ENCODE measurements around the gene MSMP. TPM values are rescaled to one million over a fixed set of nuclear protein-coding genes. Genes with fewer than 3 reads are reported as not detected.

MSMP gene
- total RNA-seq, 1 donor from 2014 or later = not detected

GRCh38 chr9:35730486-35730854 is 23.6 kb downstream of the MSMP start:
- Mint-ChIP-seq H3K27me3 (ENCODE audit: low read depth) (no peaks in the 10 kb centered on the region), H3K4me3 (no peak overlapping the region)

GRCh38 chr9:35729700-35730485 is 24.2 kb downstream of the MSMP start:
- Mint-ChIP-seq H3K4me3 (no peak overlapping the region), H3K27ac (ENCODE audit: unreplicated experiment) (no peak overlapping the region), H3K9me3 (no peaks in the 10 kb centered on the region), H3K27me3 (ENCODE audit: low read depth) (no peaks in the 10 kb centered on the region), H3K4me1 (peaks cover 9% of the 10 kb centered on the region), H3K36me3 (ENCODE audit: low read depth) (peaks cover 5% of the 10 kb centered on the region)
- peak; percentile 60 for TF ChIP-seq CTCF (conservative IDR thresholded peaks at IDR 0.05)
- DNase-seq (ENCODE audit: low read depth, low spot score) = no peak

More at GRCh38 chr9:35730486-35730854, 23.6 kb downstream of the MSMP start:
- no peaks in the 10 kb centered on the region for H3K9me3 Mint-ChIP-seq
- peak overlapping the region; percentile 64 for H3K27ac Mint-ChIP-seq (ENCODE audit: unreplicated experiment)
- peaks cover 3% of the 10 kb centered on the region for H3K36me3 Mint-ChIP-seq (ENCODE audit: low read depth)
- TF ChIP-seq CTCF (conservative IDR thresholded peaks at IDR 0.05) = no peak
- DNase-seq (ENCODE audit: low read depth, low spot score) = no peak
- peaks cover 9% of the 10 kb centered on the region for H3K4me1 Mint-ChIP-seq

- Mint-ChIP-seq H3K4me1 (peaks cover 9% of the 10 kb centered on the region), H3K27me3 (ENCODE audit: low read depth) (no peaks in the 10 kb centered on the region), H3K36me3 (ENCODE audit: low read depth) (peaks cover 11% of the 10 kb centered on the region), H3K27ac (ENCODE audit: unreplicated experiment) (no peak overlapping the region), H3K4me3 (no peak overlapping the region), H3K9me3 (no peaks in the 10 kb centered on the region)
- no peak for DNase-seq (ENCODE audit: low read depth, low spot score)
- TF ChIP-seq CTCF (conservative IDR thresholded peaks at IDR 0.05) = no peak
Observed at GRCh38 chr9:35729101-35729500, 25.0 kb downstream of the MSMP start.

- Mint-ChIP-seq H3K4me3 (no peak overlapping the region), H3K27me3 (ENCODE audit: low read depth) (no peaks in the 10 kb centered on the region), H3K36me3 (ENCODE audit: low read depth) (peaks cover 11% of the 10 kb centered on the region), H3K9me3 (no peaks in the 10 kb centered on the region), H3K27ac (ENCODE audit: unreplicated experiment) (no peak overlapping the region), H3K4me1 (peaks cover 6% of the 10 kb centered on the region)
- no peak for TF ChIP-seq CTCF (conservative IDR thresholded peaks at IDR 0.05)
- peak; percentile 30 for DNase-seq (ENCODE audit: low read depth, low spot score)
Observed at GRCh38 chr9:35728041-35728971, 25.8 kb downstream of the MSMP start.

- no peaks in the 10 kb centered on the region for H3K9me3 Mint-ChIP-seq
- H3K4me3 Mint-ChIP-seq = no peak overlapping the region
- no peaks in the 10 kb centered on the region for H3K4me1 Mint-ChIP-seq
- H3K27ac Mint-ChIP-seq (ENCODE audit: unreplicated experiment) = no peak overlapping the region
- H3K27me3 Mint-ChIP-seq (ENCODE audit: low read depth) = no peaks in the 10 kb centered on the region
- H3K36me3 Mint-ChIP-seq (ENCODE audit: low read depth) = peaks cover 11% of the 10 kb centered on the region
- no peak for DNase-seq (ENCODE audit: low read depth, low spot score)
- no peak for TF ChIP-seq CTCF (conservative IDR thresholded peaks at IDR 0.05)
Observed at GRCh38 chr9:35727676-35728040, 26.4 kb downstream of the MSMP start.
